Neural cell (in vitro differentiated cells): ENCODE data around the gene SNX15.

Source experiments
- EZH2 ChIP-seq: fragments of 200-600, 300-800 bp; shearing (Covaris generic), sonication (generic); IDR thresholded peaks from 2 replicates; pipeline ENCODE4 v1.6.1; 2014; ENCODE audit warnings: antibody characterized with exemption, low read length, borderline replicate concordance, mild to moderate bottlenecking; ENCODE audit not compliant: insufficient read depth, poor library complexity, severe bottlenecking
- POLR2AphosphoS5 ChIP-seq: IDR thresholded peaks from 2 replicates; pipeline ENCODE4 v1.6.1; 2012
- RAD21 ChIP-seq: fragments of 450-650 bp; conservative IDR thresholded peaks from 2 replicates; pipeline ENCODE4 v1.6.1; 2014; ENCODE audit warnings: antibody characterized with exemption, mild to moderate bottlenecking, moderate library complexity
- TF ChIP-seq, protein P1 (sequence below): fragments of 450-650 bp; IDR thresholded peaks from 2 replicates; pipeline ENCODE4 v1.5.1; 2014; ENCODE audit warnings: antibody characterized with exemption, mild to moderate bottlenecking, moderate library complexity; ENCODE audit not compliant: poor library complexity, severe bottlenecking
- TF ChIP-seq, protein P2 (sequence below): IDR thresholded peaks from 2 replicates; pipeline ENCODE4 v1.6.1; 2012; ENCODE audit warnings: borderline replicate concordance

DNA sequence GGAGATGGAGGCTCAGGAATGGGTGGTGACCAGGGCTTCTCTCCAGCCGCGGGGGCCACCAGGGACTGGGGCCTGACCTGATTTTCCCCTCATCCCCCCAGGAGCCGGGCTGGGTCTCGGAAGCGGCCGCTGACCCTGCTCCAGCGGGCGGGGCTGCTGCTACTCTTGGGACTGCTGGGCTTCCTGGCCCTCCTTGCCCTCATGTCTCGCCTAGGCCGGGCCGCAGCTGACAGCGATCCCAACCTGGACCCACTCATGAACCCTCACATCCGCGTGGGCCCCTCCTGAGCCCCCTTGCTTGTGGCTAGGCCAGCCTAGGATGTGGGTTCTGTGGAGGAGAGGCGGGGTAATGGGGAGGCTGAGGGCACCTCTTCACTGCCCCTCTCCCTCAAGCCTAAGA lies 60.6 kb downstream of the SNX15 start:
- TF ChIP-seq POLR2AphosphoS5 (no peak), RAD21 (no peak), EZH2 (no peak)
- TF ChIP-seq, protein P1, sequence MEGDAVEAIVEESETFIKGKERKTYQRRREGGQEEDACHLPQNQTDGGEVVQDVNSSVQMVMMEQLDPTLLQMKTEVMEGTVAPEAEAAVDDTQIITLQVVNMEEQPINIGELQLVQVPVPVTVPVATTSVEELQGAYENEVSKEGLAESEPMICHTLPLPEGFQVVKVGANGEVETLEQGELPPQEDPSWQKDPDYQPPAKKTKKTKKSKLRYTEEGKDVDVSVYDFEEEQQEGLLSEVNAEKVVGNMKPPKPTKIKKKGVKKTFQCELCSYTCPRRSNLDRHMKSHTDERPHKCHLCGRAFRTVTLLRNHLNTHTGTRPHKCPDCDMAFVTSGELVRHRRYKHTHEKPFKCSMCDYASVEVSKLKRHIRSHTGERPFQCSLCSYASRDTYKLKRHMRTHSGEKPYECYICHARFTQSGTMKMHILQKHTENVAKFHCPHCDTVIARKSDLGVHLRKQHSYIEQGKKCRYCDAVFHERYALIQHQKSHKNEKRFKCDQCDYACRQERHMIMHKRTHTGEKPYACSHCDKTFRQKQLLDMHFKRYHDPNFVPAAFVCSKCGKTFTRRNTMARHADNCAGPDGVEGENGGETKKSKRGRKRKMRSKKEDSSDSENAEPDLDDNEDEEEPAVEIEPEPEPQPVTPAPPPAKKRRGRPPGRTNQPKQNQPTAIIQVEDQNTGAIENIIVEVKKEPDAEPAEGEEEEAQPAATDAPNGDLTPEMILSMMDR, result no peak
- TF ChIP-seq, protein P2, sequence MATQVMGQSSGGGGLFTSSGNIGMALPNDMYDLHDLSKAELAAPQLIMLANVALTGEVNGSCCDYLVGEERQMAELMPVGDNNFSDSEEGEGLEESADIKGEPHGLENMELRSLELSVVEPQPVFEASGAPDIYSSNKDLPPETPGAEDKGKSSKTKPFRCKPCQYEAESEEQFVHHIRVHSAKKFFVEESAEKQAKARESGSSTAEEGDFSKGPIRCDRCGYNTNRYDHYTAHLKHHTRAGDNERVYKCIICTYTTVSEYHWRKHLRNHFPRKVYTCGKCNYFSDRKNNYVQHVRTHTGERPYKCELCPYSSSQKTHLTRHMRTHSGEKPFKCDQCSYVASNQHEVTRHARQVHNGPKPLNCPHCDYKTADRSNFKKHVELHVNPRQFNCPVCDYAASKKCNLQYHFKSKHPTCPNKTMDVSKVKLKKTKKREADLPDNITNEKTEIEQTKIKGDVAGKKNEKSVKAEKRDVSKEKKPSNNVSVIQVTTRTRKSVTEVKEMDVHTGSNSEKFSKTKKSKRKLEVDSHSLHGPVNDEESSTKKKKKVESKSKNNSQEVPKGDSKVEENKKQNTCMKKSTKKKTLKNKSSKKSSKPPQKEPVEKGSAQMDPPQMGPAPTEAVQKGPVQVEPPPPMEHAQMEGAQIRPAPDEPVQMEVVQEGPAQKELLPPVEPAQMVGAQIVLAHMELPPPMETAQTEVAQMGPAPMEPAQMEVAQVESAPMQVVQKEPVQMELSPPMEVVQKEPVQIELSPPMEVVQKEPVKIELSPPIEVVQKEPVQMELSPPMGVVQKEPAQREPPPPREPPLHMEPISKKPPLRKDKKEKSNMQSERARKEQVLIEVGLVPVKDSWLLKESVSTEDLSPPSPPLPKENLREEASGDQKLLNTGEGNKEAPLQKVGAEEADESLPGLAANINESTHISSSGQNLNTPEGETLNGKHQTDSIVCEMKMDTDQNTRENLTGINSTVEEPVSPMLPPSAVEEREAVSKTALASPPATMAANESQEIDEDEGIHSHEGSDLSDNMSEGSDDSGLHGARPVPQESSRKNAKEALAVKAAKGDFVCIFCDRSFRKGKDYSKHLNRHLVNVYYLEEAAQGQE, result no peak
